ENCODE results near the gene LIME1. TPM values are rescaled to one million over a fixed set of nuclear protein-coding genes. Genes with fewer than 3 reads are reported as not detected.

The LIME1 gene
- total RNA-seq, 4 donors from 2014 or later = 4.7 to 17.0 (median 7.2) TPM

GRCh38 chr20:63750807-63751470, 14.5 kb downstream of the LIME1 start:
- 65 to 75% methylated on average over 15 to 16 of the region's 26 CpGs for WGBS, 2 donors (ENCODE audit: low coverage in 1 of 2)
- Histone ChIP-seq H3K36me3 (peaks cover 0 to 30% of the 10 kb centered on the region in 2 donors), H3K4me1 (no peaks in the 10 kb centered on the region), H3K27ac (no peak overlapping the region), H3K4me3 (no peak overlapping the region), H3K9me3 (no peaks in the 10 kb centered on the region), H3K27me3 (no peaks in the 10 kb centered on the region)
- no peak for ATAC-seq
- TF ChIP-seq, protein P1, sequence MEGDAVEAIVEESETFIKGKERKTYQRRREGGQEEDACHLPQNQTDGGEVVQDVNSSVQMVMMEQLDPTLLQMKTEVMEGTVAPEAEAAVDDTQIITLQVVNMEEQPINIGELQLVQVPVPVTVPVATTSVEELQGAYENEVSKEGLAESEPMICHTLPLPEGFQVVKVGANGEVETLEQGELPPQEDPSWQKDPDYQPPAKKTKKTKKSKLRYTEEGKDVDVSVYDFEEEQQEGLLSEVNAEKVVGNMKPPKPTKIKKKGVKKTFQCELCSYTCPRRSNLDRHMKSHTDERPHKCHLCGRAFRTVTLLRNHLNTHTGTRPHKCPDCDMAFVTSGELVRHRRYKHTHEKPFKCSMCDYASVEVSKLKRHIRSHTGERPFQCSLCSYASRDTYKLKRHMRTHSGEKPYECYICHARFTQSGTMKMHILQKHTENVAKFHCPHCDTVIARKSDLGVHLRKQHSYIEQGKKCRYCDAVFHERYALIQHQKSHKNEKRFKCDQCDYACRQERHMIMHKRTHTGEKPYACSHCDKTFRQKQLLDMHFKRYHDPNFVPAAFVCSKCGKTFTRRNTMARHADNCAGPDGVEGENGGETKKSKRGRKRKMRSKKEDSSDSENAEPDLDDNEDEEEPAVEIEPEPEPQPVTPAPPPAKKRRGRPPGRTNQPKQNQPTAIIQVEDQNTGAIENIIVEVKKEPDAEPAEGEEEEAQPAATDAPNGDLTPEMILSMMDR (IDR thresholded peaks at IDR 0.05) = no peak
- no peak for TF ChIP-seq EP300 (IDR thresholded peaks at IDR 0.05)
- no peak for TF ChIP-seq POLR2AphosphoS5 (IDR thresholded peaks at IDR 0.05)
- no peak for TF ChIP-seq POLR2A (IDR thresholded peaks at IDR 0.05)

GRCh38 chr20:63751471-63752271, 15.2 kb downstream of the LIME1 start:
- Histone ChIP-seq H3K27ac (no peak overlapping the region), H3K4me3 (no peak overlapping the region), H3K4me1 (no peaks in the 10 kb centered on the region), H3K27me3 (no peaks in the 10 kb centered on the region), H3K9me3 (no peaks in the 10 kb centered on the region), H3K36me3 (peaks cover 0 to 23% of the 10 kb centered on the region in 2 donors)
- TF ChIP-seq, protein P1 (IDR thresholded peaks at IDR 0.05) = no peak
- TF ChIP-seq POLR2A (IDR thresholded peaks at IDR 0.05) = no peak
- no peak for TF ChIP-seq EP300 (IDR thresholded peaks at IDR 0.05)
- no peak for TF ChIP-seq POLR2AphosphoS5 (IDR thresholded peaks at IDR 0.05)
- ATAC-seq = no peak
- 90 to 100% methylated on average over 3 to 9 of the region's 45 CpGs for WGBS, 2 donors (ENCODE audit: low coverage in 1 of 2)

DNA sequence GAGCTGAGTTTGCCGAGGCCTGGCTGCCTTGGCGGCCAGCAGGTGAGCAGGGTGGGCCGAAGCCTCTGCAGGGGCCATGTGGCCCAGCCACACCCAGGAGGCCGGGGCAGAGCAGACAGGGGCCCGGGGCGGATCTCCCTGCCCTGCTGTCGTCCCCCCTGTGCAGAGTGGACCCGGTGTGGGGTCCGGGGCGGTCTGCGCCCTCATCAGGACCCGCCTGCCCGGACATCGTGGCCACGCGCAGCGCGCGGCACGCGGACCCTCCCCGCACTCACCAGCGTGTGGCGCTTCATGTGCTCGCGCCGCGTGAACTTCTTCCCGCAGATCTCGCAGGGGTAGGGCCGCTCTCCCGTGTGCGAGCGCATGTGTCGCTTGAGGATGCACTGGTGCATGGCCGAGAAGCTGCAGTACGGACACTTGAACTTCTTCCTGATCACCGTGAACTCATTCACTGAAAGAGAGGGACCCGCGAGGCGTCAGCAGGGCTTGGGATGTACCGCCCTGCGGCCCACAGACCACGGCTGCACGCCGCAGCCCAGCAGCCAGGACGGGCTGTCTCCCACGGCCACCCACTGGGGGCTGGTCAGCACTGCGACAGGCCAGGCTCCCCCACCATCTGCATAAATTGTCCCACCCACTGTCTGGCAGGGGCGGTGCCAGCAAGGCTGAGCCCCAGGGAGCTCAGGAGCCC, 16.1 kb downstream of the LIME1 start:
- H3K4me1 ChIP-seq = no peaks in the 10 kb centered on the region
- peaks cover 0 to 20% of the 10 kb centered on the region in 2 donors for H3K36me3 ChIP-seq
- ATAC-seq = no peak
- TF ChIP-seq POLR2AphosphoS5 (IDR thresholded peaks at IDR 0.05) (no peak), POLR2A (IDR thresholded peaks at IDR 0.05) (no peak), EP300 (IDR thresholded peaks at IDR 0.05) (no peak)
- TF ChIP-seq, protein P1 (IDR thresholded peaks at IDR 0.05) = no peak
- H3K4me3 ChIP-seq = no peak overlapping the region
- no peaks in the 10 kb centered on the region for H3K27me3 ChIP-seq
- WGBS, 2 donors (ENCODE audit: low coverage in 1 of 2) = 94% methylated on average over 9 of the region's 50 CpGs; no CpG with 5 or more reads in 1 of the 2 donors
- H3K27ac ChIP-seq = no peak overlapping the region
- H3K9me3 ChIP-seq = no peaks in the 10 kb centered on the region

DNA sequence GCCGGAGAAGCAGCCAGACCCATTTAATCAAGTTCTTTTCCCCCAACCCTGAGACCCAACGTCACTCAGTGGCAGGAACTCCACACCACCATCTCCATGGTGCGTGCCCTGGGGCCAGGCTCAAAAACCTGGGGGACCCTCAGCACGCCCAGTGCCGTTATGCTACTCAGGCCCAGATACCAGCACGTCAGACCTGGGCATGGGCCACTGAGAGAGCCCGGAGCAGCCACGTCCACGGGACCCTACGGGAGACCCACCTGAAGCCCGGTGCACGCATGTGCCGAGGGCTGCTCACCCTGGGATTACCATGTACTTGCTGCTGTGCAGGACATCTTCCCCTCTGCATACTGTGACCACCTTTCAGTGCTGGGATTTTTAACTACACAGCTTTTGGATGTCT, 16.9 kb downstream of the LIME1 start:
- no peaks in the 10 kb centered on the region for H3K9me3 ChIP-seq
- peak in 1 of 2 donors; percentile 3 for TF ChIP-seq POLR2A (IDR thresholded peaks at IDR 0.05)
- TF ChIP-seq, protein P1 (IDR thresholded peaks at IDR 0.05) = no peak
- H3K4me3 ChIP-seq = no peak overlapping the region
- no peak for ATAC-seq
- no peaks in the 10 kb centered on the region for H3K27me3 ChIP-seq
- H3K4me1 ChIP-seq = no peaks in the 10 kb centered on the region
- WGBS, 2 donors (ENCODE audit: low coverage in 1 of 2) = no CpG with 5 or more reads among the region's 13 CpGs
- no peak overlapping the region for H3K27ac ChIP-seq
- H3K36me3 ChIP-seq = peaks cover 0 to 20% of the 10 kb centered on the region in 2 donors

Data from gastroesophageal sphincter (tissue), 4 donors.